IMR-90 (cell line): ENCODE results near the gene NUDT19.

Experiments used
- BHLHE40 ChIP-seq: fragments of 150-350 bp; IDR thresholded peaks from 2 replicates; pipeline ENCODE4 v1.6.1; 2016; ENCODE audit warnings: mild to moderate bottlenecking, low read depth, low read length
- CEBPB ChIP-seq: IDR thresholded peaks from 2 replicates; pipeline ENCODE4 v1.6.1; 2012; ENCODE audit warnings: low read depth, low read length, improper control_type of control experiment
- CTCF ChIP-seq: conservative IDR thresholded peaks from 2 replicates; pipeline ENCODE4 v1.5.1; 2012; ENCODE audit warnings: mild to moderate bottlenecking, low read depth, low read length, improper control_type of control experiment
- FOS ChIP-seq: fragments of 150-350 bp; IDR thresholded peaks from 2 replicates; pipeline ENCODE4 v1.6.1; 2016; ENCODE audit warnings: low read depth, low read length
- MAFK ChIP-seq: IDR thresholded peaks from 2 replicates; pipeline ENCODE4 v1.6.1; 2012; ENCODE audit warnings: low read depth, low read length, improper control_type of control experiment
- MAZ ChIP-seq: IDR thresholded peaks from 2 replicates; pipeline ENCODE4 v1.6.1; 2012; ENCODE audit warnings: low read depth, mild to moderate bottlenecking, low read length, improper control_type of control experiment, moderate library complexity, borderline replicate concordance
- MXI1 ChIP-seq: IDR thresholded peaks from 2 replicates; pipeline ENCODE4 v1.6.1; 2012; ENCODE audit warnings: low read depth, mild to moderate bottlenecking, low read length, moderate library complexity, borderline replicate concordance
- POLR2A ChIP-seq: IDR thresholded peaks from 2 replicates; pipeline ENCODE4 v1.6.1; 2012; ENCODE audit warnings: mild to moderate bottlenecking, low read depth, low read length
- RAD21 ChIP-seq: IDR thresholded peaks from 2 replicates; pipeline ENCODE4 v1.6.1; 2012; ENCODE audit warnings: low read length, improper control_type of control experiment
- RCOR1 ChIP-seq: IDR thresholded peaks from 2 replicates; pipeline ENCODE4 v1.6.1; 2012; ENCODE audit warnings: mild to moderate bottlenecking, low read length, improper control_type of control experiment; ENCODE audit not compliant: insufficient replicate concordance
- RFX5 ChIP-seq: IDR thresholded peaks from 2 replicates; pipeline ENCODE4 v1.8.0; 2012; ENCODE audit warnings: low read depth, mild to moderate bottlenecking, low read length, moderate library complexity
- SMC3 ChIP-seq: fragments of 150-350 bp; IDR thresholded peaks from 2 replicates; pipeline ENCODE4 v1.6.1; 2016; ENCODE audit warnings: low read depth, mild to moderate bottlenecking, antibody characterized with exemption, low read length, moderate library complexity
- USF2 ChIP-seq: fragments of 150-350 bp; IDR thresholded peaks from 2 replicates; pipeline ENCODE4 v1.6.1; 2017; ENCODE audit warnings: mild to moderate bottlenecking, antibody characterized with exemption, low read length, low read depth

- TF ChIP-seq CTCF (no peak), POLR2A (no peak), MAFK (no peak), MXI1 (no peak), RAD21 (no peak), CEBPB (no peak), SMC3 (no peak), RCOR1 (no peak), USF2 (no peak), FOS (no peak), BHLHE40 (no peak), MAZ (no peak), RFX5 (no peak)
Measured at GRCh38 chr19:32708457-32708856, 16.8 kb downstream of the NUDT19 start.
